ENCODE measurements around the gene MPC1.

The MPC1 gene

GRCh38 chr6:166325383-166326042 is 57.2 kb downstream of the MPC1 start:
- H3K4me3 ChIP-seq (ENCODE audit: control insufficient read depth, low read depth, low read length): no peak overlapping the region
- DNase-seq (ENCODE audit: low read depth): no peak
- no peak for TF ChIP-seq CTCF (IDR thresholded peaks at IDR 0.05; ENCODE audit: control insufficient read depth, insufficient read depth, low read depth, low read length, missing control alignments)

- no peak for DNase-seq (ENCODE audit: low read depth)
- H3K4me3 ChIP-seq (ENCODE audit: control insufficient read depth, low read depth, low read length): no peak overlapping the region
- TF ChIP-seq CTCF (IDR thresholded peaks at IDR 0.05; ENCODE audit: control insufficient read depth, insufficient read depth, low read depth, low read length, missing control alignments): no peak
Measured at GRCh38 chr6:166323395-166323794, 59.3 kb downstream of the MPC1 start.

GRCh38 chr6:166318649-166319600 is 63.8 kb downstream of the MPC1 start:
- DNase-seq (ENCODE audit: low read depth): no peak
- H3K4me3 ChIP-seq (ENCODE audit: control insufficient read depth, low read depth, low read length): no peak overlapping the region
- no peak for TF ChIP-seq CTCF (IDR thresholded peaks at IDR 0.05; ENCODE audit: control insufficient read depth, insufficient read depth, low read depth, low read length, missing control alignments)

- no peak for DNase-seq (ENCODE audit: low read depth)
- H3K4me3 ChIP-seq (ENCODE audit: control insufficient read depth, low read depth, low read length): no peak overlapping the region
- no peak for TF ChIP-seq CTCF (IDR thresholded peaks at IDR 0.05; ENCODE audit: control insufficient read depth, insufficient read depth, low read depth, low read length, missing control alignments)
Measured at GRCh38 chr6:166318227-166318626, 64.5 kb downstream of the MPC1 start.

GRCh38 chr6:166317261-166318212 is 65.2 kb downstream of the MPC1 start:
- H3K4me3 ChIP-seq (ENCODE audit: control insufficient read depth, low read depth, low read length): no peak overlapping the region
- no peak for DNase-seq (ENCODE audit: low read depth)
- TF ChIP-seq CTCF (IDR thresholded peaks at IDR 0.05; ENCODE audit: control insufficient read depth, insufficient read depth, low read depth, low read length, missing control alignments): no peak

GRCh38 chr6:166315436-166315835 is 67.3 kb downstream of the MPC1 start:
- no peak for TF ChIP-seq CTCF (IDR thresholded peaks at IDR 0.05; ENCODE audit: control insufficient read depth, insufficient read depth, low read depth, low read length, missing control alignments)
- DNase-seq (ENCODE audit: low read depth): no peak
- H3K4me3 ChIP-seq (ENCODE audit: control insufficient read depth, low read depth, low read length): no peak overlapping the region

Data from AG09309 (cell line).